HEK293T (cell line): Measurements from ENCODE around the gene GJC1.

Experiments
- CTCF ChIA-PET: fragments of 350-600 bp; formaldehyde crosslinking; extraction: SDS; loops from one replicate; lab custom pipeline; 2021; ENCODE audit warnings: antibody characterized with exemption, inconsistent platforms; lab: Yijun Ruan, JAX
- POLR2A ChIA-PET: fragments of 350-600 bp; formaldehyde crosslinking; extraction: SDS; loops from one replicate; lab custom pipeline; 2020; ENCODE audit warnings: antibody characterized with exemption, inconsistent platforms; lab: Yijun Ruan, JAX
- DNase-seq: peaks from one replicate; pipeline ENCODE4 v3.0.0; 2012; ENCODE audit warnings: mixed read lengths; ENCODE audit errors: extremely low spot score
- ARNT ChIP-seq: fragments of 450-650 bp; IDR thresholded peaks from 2 replicates; pipeline ENCODE4 v1.6.1; 2017; ENCODE audit warnings: mild to moderate bottlenecking
- BHLHE40 ChIP-seq: fragments of 450-650 bp; IDR thresholded peaks from 2 replicates; pipeline ENCODE4 v1.6.1; 2016; ENCODE audit warnings: mild to moderate bottlenecking, moderate library complexity, borderline replicate concordance
- CTBP1 ChIP-seq: fragments of 450-650 bp; IDR thresholded peaks from 2 replicates; pipeline ENCODE4 v1.6.1; 2016; ENCODE audit warnings: borderline replicate concordance
- ELF4 ChIP-seq: fragments of 450-650 bp; IDR thresholded peaks from 2 replicates; pipeline ENCODE4 v1.6.1; 2017; ENCODE audit warnings: antibody characterized with exemption
- FOXA1 ChIP-seq: fragments of 450-650 bp; IDR thresholded peaks from 2 replicates; pipeline ENCODE4 v1.6.1; 2016; ENCODE audit warnings: mild to moderate bottlenecking
- FOXK2 ChIP-seq: fragments of 450-650 bp; IDR thresholded peaks from 2 replicates; pipeline ENCODE4 v1.6.1; 2016; ENCODE audit warnings: mild to moderate bottlenecking
- FOXM1 ChIP-seq: fragments of 450-650 bp; IDR thresholded peaks from 2 replicates; pipeline ENCODE4 v1.6.1; 2017; ENCODE audit warnings: mild to moderate bottlenecking, borderline replicate concordance
- HDGF ChIP-seq: fragments of 450-650 bp; IDR thresholded peaks from 2 replicates; pipeline ENCODE4 v1.6.1; 2017; ENCODE audit warnings: antibody characterized with exemption, borderline replicate concordance
- L3MBTL2 ChIP-seq: fragments of 450-650 bp; conservative IDR thresholded peaks from 2 replicates; pipeline ENCODE4 v1.6.1; 2016; ENCODE audit warnings: mild to moderate bottlenecking
- LEF1 ChIP-seq: fragments of 450-650 bp; IDR thresholded peaks from 2 replicates; pipeline ENCODE4 v1.6.1; 2017; ENCODE audit warnings: mild to moderate bottlenecking, borderline replicate concordance
- NFRKB ChIP-seq: fragments of 450-650 bp; IDR thresholded peaks from 2 replicates; pipeline ENCODE4 v1.6.1; 2016; ENCODE audit warnings: mild to moderate bottlenecking, moderate library complexity
- PKNOX1 ChIP-seq: fragments of 450-650 bp; IDR thresholded peaks from 2 replicates; pipeline ENCODE4 v1.6.1; 2016
- SP1 ChIP-seq: fragments of 450-650 bp; IDR thresholded peaks from 2 replicates; pipeline ENCODE4 v1.6.1; 2017
- SUZ12 ChIP-seq: fragments of 450-650 bp; IDR thresholded peaks from 2 replicates; pipeline ENCODE4 v1.6.1; 2016; ENCODE audit warnings: mild to moderate bottlenecking
- TARDBP ChIP-seq: fragments of 450-650 bp; IDR thresholded peaks from 2 replicates; pipeline ENCODE4 v1.6.1; 2016
- ZNF384 ChIP-seq: fragments of 450-650 bp; IDR thresholded peaks from 2 replicates; pipeline ENCODE4 v1.6.1; 2016

GJC1 gene

DNA sequence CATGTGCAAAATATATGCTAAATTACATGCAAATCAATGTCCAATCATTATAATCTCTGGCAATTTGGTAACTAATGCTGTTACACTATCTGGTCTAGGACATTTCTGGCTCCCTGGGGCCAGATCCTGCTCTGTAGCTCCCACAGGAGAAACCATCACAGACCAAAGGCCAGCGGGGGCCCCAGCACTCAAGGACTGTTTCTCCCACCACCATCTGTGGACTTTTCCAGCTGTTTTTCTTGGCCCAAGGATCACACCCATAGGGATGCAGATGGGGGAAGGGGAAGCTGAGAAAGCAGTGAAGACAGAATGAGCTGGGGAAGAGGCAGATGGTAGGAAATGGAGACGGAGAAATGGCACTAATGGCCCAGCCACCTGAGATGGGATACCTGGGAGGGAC, 17.5 kb upstream of the GJC1 start, which contains the start of gene HIGD1B:
TSS of gene HIGD1B (plus strand) at position 298 of the 400 bp plus-strand sequence. CDS start 270 bp downstream, outside the sequence.
- CTCF ChIA-PET = no interaction called here
- DNase-seq = no peak
- POLR2A ChIA-PET = no interaction called here
- TF ChIP-seq ELF4 (no peak), FOXA1 (no peak), CTBP1 (no peak), SUZ12 (no peak), TARDBP (no peak), FOXK2 (no peak), SP1 (no peak), BHLHE40 (no peak), ZNF384 (no peak)

DNA sequence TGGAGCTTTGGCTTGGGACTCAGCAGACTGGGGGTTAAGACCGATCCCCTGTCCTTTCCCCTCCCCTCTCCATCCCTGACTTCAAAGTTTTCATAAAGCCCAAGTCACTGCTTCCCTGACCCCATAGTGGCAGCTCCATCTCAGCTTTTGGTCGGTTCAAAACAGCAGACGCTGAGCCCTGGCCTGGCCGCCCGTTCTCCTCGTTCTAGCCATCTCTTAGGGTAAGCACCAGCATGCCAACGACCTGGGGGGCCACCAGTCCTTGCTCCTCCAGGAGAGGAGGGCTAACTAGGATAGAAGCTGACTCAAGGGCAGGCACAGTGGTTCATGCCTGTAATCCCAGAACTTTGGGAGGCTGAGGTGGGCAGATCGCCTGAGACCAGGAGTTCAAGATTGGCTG, 16.1 kb upstream of the GJC1 start:
- CTCF ChIA-PET = interaction anchor here (1.0 kb wide), 1 partner anchor 71 kb away, joined by 3 read pairs; no protein-coding TSS in a partner anchor
- no peak for DNase-seq
- TF ChIP-seq LEF1 (no peak), BHLHE40 (no peak)
- POLR2A ChIA-PET = interaction anchor here (1.6 kb wide), 1 partner anchor 69 kb away, joined by 3 read pairs; no protein-coding TSS in a partner anchor

DNA sequence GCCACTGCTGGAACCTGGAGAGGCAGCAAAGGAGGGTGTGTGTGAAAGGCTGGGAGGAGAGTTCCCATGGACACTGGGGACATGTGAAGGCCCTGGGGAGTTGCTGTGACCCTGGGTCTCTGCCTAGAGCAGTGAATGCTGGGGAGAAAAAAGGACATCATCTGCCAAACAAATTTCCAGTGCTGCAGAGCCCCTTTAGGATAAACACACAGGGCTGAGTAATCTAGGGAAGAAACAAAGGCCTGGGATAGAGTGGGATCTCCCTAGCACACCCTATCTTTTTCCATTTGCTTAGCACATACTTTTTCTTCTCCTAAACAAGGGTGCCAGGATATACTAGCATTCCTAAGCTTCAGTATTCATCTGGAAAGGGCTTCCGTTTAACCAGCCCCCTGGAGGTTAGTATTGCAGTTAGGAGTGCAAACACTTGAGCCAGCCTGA, 14.3 kb upstream of the GJC1 start:
- TF ChIP-seq FOXM1 (no peak), FOXA1 (no peak), FOXK2 (no peak), CTBP1 (no peak), TARDBP (no peak), ZNF384 (no peak), BHLHE40 (no peak)
- ChIA-PET CTCF (no interaction called here), POLR2A (no interaction called here)
- DNase-seq = no peak

- TF ChIP-seq NFRKB (no peak), FOXK2 (no peak), ELF4 (no peak), SUZ12 (no peak), SP1 (no peak), L3MBTL2 (no peak)
- ChIA-PET CTCF (no interaction called here), POLR2A (interaction anchor here (0.6 to 1.1 kb wide), 4 partner anchors 11 to 67 kb away, joined by 3 to 5 read pairs (median 3); no protein-coding TSS in a partner anchor)
- no peak for DNase-seq
These were observed 12.7 kb upstream of the GJC1 start for GRCh38 chr17:44842748-44843147.

DNA sequence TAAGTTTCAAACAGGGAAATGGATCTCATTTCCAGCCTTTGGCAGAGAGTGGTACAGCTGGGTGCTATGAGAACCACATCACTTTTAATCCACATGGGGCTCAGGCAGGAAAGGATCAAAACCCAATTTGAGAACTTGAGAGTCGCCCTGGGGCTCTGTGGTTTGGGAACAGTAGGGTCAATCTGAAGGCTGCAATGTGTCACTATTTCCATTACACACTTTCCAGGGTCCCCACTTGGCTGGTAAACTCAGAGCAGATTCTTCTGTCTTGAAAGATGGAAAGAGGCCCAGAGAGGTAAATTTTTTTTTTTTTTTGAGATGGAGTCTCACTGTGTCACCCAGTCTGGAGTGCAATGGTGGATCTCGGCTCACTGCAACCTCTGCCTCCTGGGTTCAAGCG, 10.8 kb upstream of the GJC1 start:
- CTCF ChIA-PET = no interaction called here
- no peak for DNase-seq
- POLR2A ChIA-PET = no interaction called here
- TF ChIP-seq ZNF384 (no peak), FOXK2 (no peak), FOXA1 (no peak), PKNOX1 (no peak), TARDBP (no peak), FOXM1 (no peak), SP1 (no peak), HDGF (no peak), BHLHE40 (no peak), ELF4 (no peak), L3MBTL2 (no peak), CTBP1 (no peak), SUZ12 (no peak), ARNT (no peak), LEF1 (no peak), NFRKB (no peak)

DNA sequence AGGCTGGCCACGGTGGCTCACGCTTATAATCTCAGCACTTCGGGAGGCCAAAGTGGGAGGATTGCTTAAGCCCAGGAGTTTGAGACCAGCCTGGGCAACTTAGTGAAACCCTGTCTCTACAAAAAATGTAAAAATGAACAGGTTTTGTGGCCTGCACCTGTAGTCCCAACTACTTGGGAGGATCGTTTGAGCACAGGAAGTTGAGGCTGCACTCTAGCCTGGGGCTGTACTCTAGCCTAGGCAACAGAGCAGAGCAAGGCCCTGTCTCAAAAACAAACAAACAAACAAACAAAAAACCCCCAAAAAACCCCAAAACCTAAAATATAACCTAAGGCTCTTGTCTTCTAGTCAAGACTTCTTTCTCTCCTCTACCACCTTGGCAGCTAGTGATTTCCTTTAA, 10.2 kb upstream of the GJC1 start:
- CTCF ChIA-PET = no interaction called here
- TF ChIP-seq FOXK2 (no peak), FOXA1 (no peak), PKNOX1 (no peak), SP1 (no peak), NFRKB (no peak), ZNF384 (no peak), ELF4 (no peak), LEF1 (no peak), ARNT (no peak), L3MBTL2 (no peak), FOXM1 (no peak), TARDBP (no peak), BHLHE40 (no peak), SUZ12 (no peak), HDGF (no peak), CTBP1 (no peak)
- POLR2A ChIA-PET = no interaction called here
- DNase-seq = no peak

DNA sequence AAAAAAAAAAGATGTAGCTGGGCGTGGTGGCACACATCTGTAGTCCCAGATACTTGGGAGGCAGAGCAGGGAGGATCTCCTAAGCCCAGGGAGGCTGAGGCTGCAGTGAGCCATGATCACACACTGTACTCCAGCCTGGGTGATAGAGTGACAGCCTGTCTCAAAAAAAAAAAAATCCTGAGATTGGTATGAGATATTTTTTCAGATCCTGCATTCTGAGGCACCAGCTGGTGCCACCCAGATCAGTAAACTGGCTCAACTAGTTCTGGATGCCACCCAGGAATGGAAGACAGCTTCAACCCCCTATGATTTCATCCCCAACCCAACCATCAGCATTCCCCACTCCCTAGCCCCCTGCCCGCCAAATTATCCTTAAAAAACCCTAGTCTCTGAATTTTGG, 7.1 kb upstream of the GJC1 start:
- POLR2A ChIA-PET = no interaction called here
- no peak for TF ChIP-seq LEF1
- no peak for TF ChIP-seq SUZ12
- no peak for TF ChIP-seq CTBP1
- TF ChIP-seq HDGF = no peak
- no peak for TF ChIP-seq ELF4
- no peak for TF ChIP-seq PKNOX1
- TF ChIP-seq ZNF384 = no peak
- TF ChIP-seq NFRKB = no peak
- no peak for TF ChIP-seq FOXK2
- TF ChIP-seq SP1 = no peak
- no peak for TF ChIP-seq FOXA1
- TF ChIP-seq BHLHE40 = no peak
- TF ChIP-seq ARNT = no peak
- no peak for TF ChIP-seq TARDBP
- no peak for TF ChIP-seq FOXM1
- no peak for DNase-seq
- CTCF ChIA-PET = interaction anchor here (0.6 kb wide), 1 partner anchor 16 kb away, joined by 4 read pairs; no protein-coding TSS in a partner anchor
